HG03378 (cell line): ENCODE results near the gene C9orf50.
"Not testable (repeated sequence)": the region's sequence is repeated elsewhere in the genome, so short reads cannot be mapped to it uniquely, and the experiment has no call there.

Experiments
- ATAC-seq: cut with Tn5 transposase; IDR thresholded peaks from one replicate; pipeline ENCODE4 v1.9.1; 2021; ENCODE audit warnings: mild to moderate bottlenecking, moderate library complexity; ENCODE audit not compliant: unreplicated experiment

The C9orf50 gene

GRCh38 chr9:129620669-129621295 lies at the start of gene C9orf50:
Gene C9orf50 (minus strand): TSS chr9:129621101. CDS start chr9:129620574, 527 bp downstream.
- ATAC-seq = no peak

- no peak for ATAC-seq
Observed at GRCh38 chr9:129669946-129670345, 49.0 kb upstream of the C9orf50 start.

- no peak for ATAC-seq
Observed at GRCh38 chr9:129669141-129669718, 48.3 kb upstream of the C9orf50 start.

- ATAC-seq = no peak
Observed at GRCh38 chr9:129667850-129668249, 46.9 kb upstream of the C9orf50 start.

- ATAC-seq = no peak
Observed at GRCh38 chr9:129667378-129667777, 46.5 kb upstream of the C9orf50 start.

GRCh38 chr9:129666575-129666974 lies 45.7 kb upstream of the C9orf50 start:
- no peak for ATAC-seq

GRCh38 chr9:129665814-129666520 lies 45.1 kb upstream of the C9orf50 start:
- ATAC-seq = no peak

- no peak for ATAC-seq
Observed at GRCh38 chr9:129665389-129665775, 44.5 kb upstream of the C9orf50 start, which contains the start of gene PRRX2. Gene PRRX2 (plus strand): TSS chr9:129665647. CDS start chr9:129665868, 221 bp downstream.

GRCh38 chr9:129664746-129665388 lies 44.0 kb upstream of the C9orf50 start:
- ATAC-seq = no peak

GRCh38 chr9:129662239-129662638 lies 41.3 kb upstream of the C9orf50 start:
- not testable (repeated sequence) for ATAC-seq

GRCh38 chr9:129661029-129661428 lies 40.1 kb upstream of the C9orf50 start:
- no peak for ATAC-seq

GRCh38 chr9:129656795-129657390 lies 36.0 kb upstream of the C9orf50 start:
- no peak for ATAC-seq

GRCh38 chr9:129655696-129656095 lies 34.8 kb upstream of the C9orf50 start:
- ATAC-seq = no peak

GRCh38 chr9:129655154-129655553 lies 34.3 kb upstream of the C9orf50 start:
- ATAC-seq = no peak

- no peak for ATAC-seq
Observed at GRCh38 chr9:129654554-129655040, 33.7 kb upstream of the C9orf50 start.

GRCh38 chr9:129653823-129654553 lies 33.1 kb upstream of the C9orf50 start:
- ATAC-seq = no peak

GRCh38 chr9:129650680-129651235 lies 29.9 kb upstream of the C9orf50 start:
- ATAC-seq = no peak

- ATAC-seq = no peak
Observed at GRCh38 chr9:129649726-129650679, 29.1 kb upstream of the C9orf50 start.

- ATAC-seq = no peak
Observed at GRCh38 chr9:129648764-129649115, 27.8 kb upstream of the C9orf50 start.
